Sigmoid colon (tissue), 7 donors: Measurements from ENCODE around the gene TMEM132D. TPM values are rescaled to one million over a fixed set of nuclear protein-coding genes. Genes with fewer than 3 reads are reported as not detected.

ENCODE experiments used
- DNase-seq: peaks from one replicate; pipeline ENCODE4 v3.0.0-alpha.2; 2019
- H3K27ac ChIP-seq, 4 donors: fragments of 200-600 bp; sonication (generic); one replicate each; pipeline ENCODE4 v1.5.1; 2016 to 2019; ENCODE audit warnings: mild to moderate bottlenecking in 1 of 4
- H3K27me3 ChIP-seq, 3 donors: fragments of 200-600 bp; sonication (generic); one replicate each; pipeline ENCODE4 v1.5.1; 2019; ENCODE audit warnings: mild to moderate bottlenecking in 1 of 3
- H3K36me3 ChIP-seq, 4 donors: fragments of 200-600 bp; sonication (generic); one replicate each; pipeline ENCODE4 v1.5.1; 2016 to 2019
- H3K4me1 ChIP-seq, 4 donors: fragments of 200-600 bp; sonication (generic); one replicate each; pipeline ENCODE4 v1.5.1; 2017 to 2019
- H3K4me3 ChIP-seq, 4 donors: fragments of 200-600 bp; sonication (generic); one replicate each; pipeline ENCODE4 v1.5.1; 2017 to 2019; ENCODE audit warnings: mild to moderate bottlenecking in 2 of 4, moderate library complexity in 1 of 4
- H3K9me3 ChIP-seq, 4 donors: fragments of 200-600 bp in 3 of 4; sonication (generic) in 3 of 4; one replicate each; pipeline versions ENCODE4 v1.5.1 to v1.6.1; 2013 to 2019
- CTCF ChIP-seq, 4 experiments: fragments of 450-650 bp in 3 of 4; fragments of 200-600 bp in 1 of 4; IDR thresholded peaks; one replicate each; pipeline ENCODE4 v1.5.1; 2016 to 2019; ENCODE audit warnings: antibody characterized with exemption in 4 of 4, mild to moderate bottlenecking in 3 of 4, moderate library complexity in 2 of 4
- EP300 ChIP-seq, 4 donors: sonication (generic); formaldehyde crosslinking; IDR thresholded peaks; one replicate each; pipeline ENCODE4 v1.6.1; 2017; ENCODE audit warnings: antibody characterized with exemption in 4 of 4
- POLR2A ChIP-seq, 2 donors: fragments of 450-650 bp; IDR thresholded peaks; one replicate each; pipeline ENCODE4 v1.6.1; 2016; ENCODE audit warnings: antibody characterized with exemption in 2 of 2, mild to moderate bottlenecking in 2 of 2, moderate library complexity in 2 of 2
- POLR2AphosphoS5 ChIP-seq, 4 donors: sonication (generic); formaldehyde crosslinking; IDR thresholded peaks; one replicate each; pipeline ENCODE4 v1.6.1; 2017; ENCODE audit warnings: antibody characterized with exemption in 4 of 4
- WGBS, 2 donors: extraction: QIAGEN DNeasy Blood & Tissue Kit; methylation state at CpG; one replicate each; pipeline ENCODE4 v1.1.7; 2013; 5-methylcytosine and 5-hydroxymethylcytosine counted together
- intact Hi-C: fragments of 100-400 bp; cut with DNase I; formaldehyde crosslinking; loops from one replicate; pipeline ENCODE4 v1.15.1; 2023
- polyA plus RNA-seq, 3 donors: library from polyadenylated mRNA; stranded (reverse); fragments of 200-250 nt; gene quantifications; one replicate each; pipeline ENCODE4 v1.2.3, GENCODE V29; 2013
- total RNA-seq, 4 donors: library from RNA; depleted of rRNA; stranded (reverse); fragments of >200 nt; gene quantifications; one replicate each; pipeline ENCODE4 v1.1.0, GENCODE V29; 2016
- donor health status: healthy with polysubstance abuse.
- donor health status: Bipolar disorder and iron deficiency.
- donor health status: healthy.

Gene TMEM132D
- total and polyA plus RNA-seq, 7 donors: under 0.01 to 0.03 (median under 0.01) TPM; not detected in 3

- TF ChIP-seq EP300 (IDR thresholded peaks at IDR 0.05): no peak
- TF ChIP-seq POLR2A (IDR thresholded peaks at IDR 0.05): no peak
- TF ChIP-seq CTCF (IDR thresholded peaks at IDR 0.05): no peak
- TF ChIP-seq POLR2AphosphoS5 (IDR thresholded peaks at IDR 0.05): no peak
- no peaks in the 10 kb centered on the region for H3K4me1 ChIP-seq
- intact Hi-C loops: no loop called here
- 93% methylated on average over 21 of the region's 21 CpGs for WGBS, 2 donors
- H3K9me3 ChIP-seq: no peaks in the 10 kb centered on the region
- H3K4me3 ChIP-seq: no peak overlapping the region
- no peaks in the 10 kb centered on the region for H3K27me3 ChIP-seq
- no peak overlapping the region for H3K27ac ChIP-seq
- DNase-seq: no peak
- no peaks in the 10 kb centered on the region for H3K36me3 ChIP-seq
Measured at GRCh38 chr12:129073157-129073915, 830.5 kb downstream of the TMEM132D start.

GRCh38 chr12:129071362-129071761 lies 832.5 kb downstream of the TMEM132D start:
- no peaks in the 10 kb centered on the region for H3K36me3 ChIP-seq
- TF ChIP-seq CTCF (IDR thresholded peaks at IDR 0.05) (no peak), POLR2A (IDR thresholded peaks at IDR 0.05) (no peak), POLR2AphosphoS5 (IDR thresholded peaks at IDR 0.05) (no peak), EP300 (IDR thresholded peaks at IDR 0.05) (no peak)
- no peak overlapping the region for H3K27ac ChIP-seq
- no peak overlapping the region for H3K4me3 ChIP-seq
- 32 to 35% methylated on average over 4 of the region's 4 CpGs for WGBS, 2 donors
- no peaks in the 10 kb centered on the region for H3K9me3 ChIP-seq
- intact Hi-C loops: no loop called here
- H3K4me1 ChIP-seq: no peaks in the 10 kb centered on the region
- H3K27me3 ChIP-seq: no peaks in the 10 kb centered on the region
- no peak for DNase-seq

- no peaks in the 10 kb centered on the region for H3K9me3 ChIP-seq
- no peaks in the 10 kb centered on the region for H3K27me3 ChIP-seq
- no peaks in the 10 kb centered on the region for H3K4me1 ChIP-seq
- no peaks in the 10 kb centered on the region for H3K36me3 ChIP-seq
- no peak overlapping the region for H3K4me3 ChIP-seq
- TF ChIP-seq POLR2A (IDR thresholded peaks at IDR 0.05) (no peak), POLR2AphosphoS5 (IDR thresholded peaks at IDR 0.05) (no peak), EP300 (IDR thresholded peaks at IDR 0.05) (no peak), CTCF (IDR thresholded peaks at IDR 0.05) (no peak)
- DNase-seq: no peak
- no peak overlapping the region for H3K27ac ChIP-seq
- 36 to 54% methylated on average over 15 of the region's 15 CpGs for WGBS, 2 donors
- intact Hi-C loops: no loop called here
Measured at GRCh38 chr12:129069886-129070285, 833.9 kb downstream of the TMEM132D start.

- 75 to 85% methylated on average over 10 of the region's 10 CpGs for WGBS, 2 donors
- H3K27ac ChIP-seq: no peak overlapping the region
- TF ChIP-seq POLR2AphosphoS5 (IDR thresholded peaks at IDR 0.05): no peak
- no peak for TF ChIP-seq CTCF (IDR thresholded peaks at IDR 0.05)
- no peak for TF ChIP-seq POLR2A (IDR thresholded peaks at IDR 0.05)
- TF ChIP-seq EP300 (IDR thresholded peaks at IDR 0.05): no peak
- H3K4me3 ChIP-seq: no peak overlapping the region
- no peak for DNase-seq
- H3K27me3 ChIP-seq: no peaks in the 10 kb centered on the region
- no peaks in the 10 kb centered on the region for H3K36me3 ChIP-seq
- no peaks in the 10 kb centered on the region for H3K4me1 ChIP-seq
- intact Hi-C loops: no loop called here
- no peaks in the 10 kb centered on the region for H3K9me3 ChIP-seq
Measured at GRCh38 chr12:129068684-129069083, 835.1 kb downstream of the TMEM132D start.

GRCh38 chr12:129067491-129067890 lies 836.3 kb downstream of the TMEM132D start:
- Histone ChIP-seq H3K27ac (no peak overlapping the region), H3K4me3 (no peak overlapping the region), H3K4me1 (no peaks in the 10 kb centered on the region), H3K36me3 (no peaks in the 10 kb centered on the region), H3K27me3 (no peaks in the 10 kb centered on the region), H3K9me3 (no peaks in the 10 kb centered on the region)
- intact Hi-C loops: no loop called here
- TF ChIP-seq POLR2AphosphoS5 (IDR thresholded peaks at IDR 0.05) (no peak), POLR2A (IDR thresholded peaks at IDR 0.05) (no peak), CTCF (IDR thresholded peaks at IDR 0.05) (no peak)
- 14 to 33% methylated on average over 9 of the region's 9 CpGs for WGBS, 2 donors
- no peak for DNase-seq
